ENCODE measurements around the gene NEURL1B.
"Not testable (repeated sequence)": the region's sequence is repeated elsewhere in the genome, so short reads cannot be mapped to it uniquely, and the experiment has no call there.

The NEURL1B gene

DNA sequence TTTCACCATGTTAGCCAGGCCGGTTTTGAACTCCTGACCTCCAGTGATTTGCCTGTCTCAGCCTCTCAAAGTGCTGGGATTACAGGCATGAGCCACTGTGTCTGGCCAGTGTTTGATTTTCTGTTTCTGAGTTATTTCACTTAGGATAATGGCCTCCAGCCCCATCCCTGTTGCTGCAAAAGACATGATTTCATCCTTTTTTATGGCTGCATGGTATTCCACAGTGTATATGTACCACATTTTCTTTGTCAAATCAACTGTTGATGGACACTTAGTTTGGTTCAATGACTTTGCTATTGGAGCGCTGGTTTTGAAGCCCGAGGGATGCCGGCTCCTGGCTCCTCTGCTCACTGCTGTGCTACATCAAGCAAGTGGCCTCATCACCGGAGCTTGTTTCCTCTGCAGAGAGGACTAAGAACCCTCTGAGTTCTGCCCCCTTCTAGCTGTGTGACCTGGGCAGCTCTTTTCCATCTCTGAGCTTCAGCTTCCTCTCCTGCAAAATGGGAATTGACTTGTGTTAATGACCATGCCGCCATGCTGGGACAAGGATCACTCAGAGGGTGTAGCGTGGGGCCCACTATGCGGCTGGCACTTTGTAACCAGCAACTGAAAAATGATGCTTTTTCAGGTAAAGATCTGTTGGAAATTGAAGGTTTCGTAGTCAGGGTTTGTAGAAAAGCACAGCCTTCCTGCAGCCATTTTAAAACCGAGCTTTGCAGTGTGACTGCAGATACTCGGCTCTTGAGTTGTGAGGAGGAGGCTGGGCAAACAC is 4.6 kb upstream of the NEURL1B start:
- DNase-seq, result no peak

- no peak for DNase-seq
Observed at GRCh38 chr5:172637110-172637580, 3.9 kb upstream of the NEURL1B start.

- DNase-seq, result no peak
Observed at GRCh38 chr5:172637740-172638139, 3.3 kb upstream of the NEURL1B start.

DNA sequence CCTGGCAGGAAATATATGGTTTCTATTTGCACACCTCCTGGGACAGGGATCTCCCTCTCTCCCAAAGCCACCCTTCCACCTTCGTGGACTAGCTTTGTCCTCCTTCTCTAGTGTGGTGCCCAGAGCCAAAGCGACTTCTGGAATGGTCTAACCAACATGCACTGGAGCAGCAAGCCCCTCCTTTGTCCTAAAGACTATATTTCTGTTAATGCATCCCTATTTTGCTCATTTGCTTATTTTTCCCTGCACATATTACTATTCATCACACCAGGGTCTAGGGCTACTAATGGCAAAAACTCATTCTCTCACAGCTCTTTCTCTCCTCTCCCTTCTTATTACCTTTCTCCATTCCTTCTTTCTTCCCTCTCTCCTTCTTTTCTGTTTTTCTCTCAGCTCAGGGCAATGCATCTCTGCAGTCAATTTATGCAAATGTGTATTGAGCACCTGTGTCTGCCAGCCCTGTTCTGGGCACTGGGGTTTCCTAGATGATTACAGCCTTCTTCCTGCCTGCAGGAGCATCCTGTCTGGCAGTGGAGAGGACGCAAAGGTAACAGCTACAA is 2.8 kb upstream of the NEURL1B start:
- DNase-seq, result no peak

DNA sequence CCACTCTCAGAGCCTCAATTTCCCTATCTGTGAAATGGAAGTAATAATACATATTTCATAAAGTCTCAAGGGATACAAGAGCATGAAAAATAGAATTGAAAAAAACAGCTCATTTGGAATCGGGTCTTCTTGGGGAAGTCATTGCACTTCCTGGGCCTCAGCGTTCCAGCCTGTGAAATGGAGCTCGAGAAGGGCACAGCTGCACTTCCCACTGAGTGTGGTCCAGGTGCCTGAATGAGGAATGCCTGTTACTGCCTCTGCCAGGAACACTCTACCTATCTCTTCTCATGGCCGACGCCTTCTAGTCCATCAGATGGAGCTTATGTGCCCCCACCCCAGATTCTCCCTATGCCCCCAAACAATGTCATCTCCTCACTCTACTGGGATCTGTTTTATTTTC is 924 bp upstream of the NEURL1B start:
- DNase-seq, result no peak

- DNase-seq, result no peak
Observed at GRCh38 chr5:172641359-172642050, 442 bp downstream of the NEURL1B start.

GRCh38 chr5:172642051-172642409 is 967 bp downstream of the NEURL1B start:
- no peak for DNase-seq

DNA sequence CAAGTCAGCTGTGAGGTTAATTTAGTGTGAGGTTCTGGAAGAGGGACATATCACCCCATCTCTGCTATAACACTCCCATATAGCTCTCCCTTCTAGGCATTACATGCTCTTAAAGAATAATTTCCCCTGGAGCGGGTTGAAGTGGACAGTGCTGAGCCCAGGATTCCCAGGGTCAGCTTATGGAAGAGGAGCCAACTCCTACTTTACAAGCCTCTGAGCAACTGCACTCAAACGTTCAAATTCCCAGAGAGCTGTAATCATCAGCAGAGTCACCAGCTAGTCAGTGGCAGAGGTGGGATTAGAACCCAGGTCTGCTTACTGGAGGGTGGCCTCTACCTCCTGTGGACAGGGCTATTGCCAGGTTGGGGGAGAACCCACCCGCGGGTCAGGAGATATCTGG is 1.4 kb downstream of the NEURL1B start:
- no peak for DNase-seq

GRCh38 chr5:172642926-172643871 is 2.1 kb downstream of the NEURL1B start:
- DNase-seq, result no peak

GRCh38 chr5:172644266-172644665 is 3.2 kb downstream of the NEURL1B start:
- DNase-seq, result no peak

GRCh38 chr5:172644711-172645110 is 3.6 kb downstream of the NEURL1B start:
- DNase-seq, result no peak

DNA sequence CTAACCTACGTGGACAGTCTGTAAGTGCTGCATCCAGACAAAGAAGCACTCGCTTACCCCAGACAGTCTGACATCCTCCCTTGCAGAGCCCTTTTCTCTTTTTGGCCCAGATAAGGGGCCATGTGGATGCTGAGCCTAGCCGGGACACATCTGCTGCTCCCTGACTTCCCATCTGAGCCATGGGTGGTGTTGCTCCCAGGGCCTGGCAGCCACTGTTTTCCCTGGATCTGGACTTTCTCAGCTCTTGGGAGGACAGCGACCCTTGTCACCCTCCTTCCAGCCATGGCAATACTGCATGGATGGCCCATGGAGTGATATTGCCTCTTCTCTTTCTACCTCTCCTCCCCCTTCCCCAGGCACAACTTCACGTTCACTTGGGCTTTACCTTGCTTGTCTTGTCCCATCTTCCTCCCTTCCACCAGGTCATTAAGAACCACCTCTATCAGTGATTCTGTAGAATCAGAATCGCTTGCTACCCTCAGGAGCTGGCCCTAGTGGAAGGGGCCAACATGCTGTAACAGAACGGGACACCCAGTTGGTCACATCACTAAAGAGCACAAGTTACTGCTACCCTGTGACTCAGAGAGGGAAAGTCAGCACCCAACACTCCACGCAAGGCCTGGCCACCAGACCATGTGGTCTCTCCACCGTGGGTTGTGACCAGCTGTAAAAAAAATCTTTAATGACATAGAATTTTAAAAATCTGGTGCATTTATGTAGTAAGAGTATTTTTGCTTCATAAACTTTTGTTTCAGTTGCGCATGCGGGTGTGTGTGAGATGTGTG is 4.4 kb downstream of the NEURL1B start:
- no peak for DNase-seq

GRCh38 chr5:172646716-172647285 is 5.7 kb downstream of the NEURL1B start:
- DNase-seq, result no peak

- no peak for DNase-seq
Observed at GRCh38 chr5:172647352-172648012, 6.4 kb downstream of the NEURL1B start.

DNA sequence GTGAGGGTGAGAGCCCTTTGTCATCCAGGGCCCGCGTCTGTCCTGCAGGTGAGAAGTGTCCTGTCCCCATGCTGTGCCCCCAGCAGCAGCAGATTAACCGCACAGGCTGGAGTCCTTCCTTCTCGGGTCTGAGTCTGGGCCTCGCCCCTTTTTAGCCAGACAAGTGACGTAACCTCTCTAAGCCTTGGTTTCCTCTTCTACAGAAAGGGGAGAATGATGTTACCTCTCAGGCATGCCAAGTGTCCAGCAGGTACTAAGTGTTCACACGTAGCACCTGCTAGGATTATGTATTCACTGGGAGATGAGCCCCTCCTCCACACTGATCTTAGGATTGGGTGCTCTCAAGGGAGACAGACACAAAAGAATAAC is 6.9 kb downstream of the NEURL1B start:
- DNase-seq, result no peak

- no peak for DNase-seq
Observed at GRCh38 chr5:172648755-172649154, 7.7 kb downstream of the NEURL1B start.

DNA sequence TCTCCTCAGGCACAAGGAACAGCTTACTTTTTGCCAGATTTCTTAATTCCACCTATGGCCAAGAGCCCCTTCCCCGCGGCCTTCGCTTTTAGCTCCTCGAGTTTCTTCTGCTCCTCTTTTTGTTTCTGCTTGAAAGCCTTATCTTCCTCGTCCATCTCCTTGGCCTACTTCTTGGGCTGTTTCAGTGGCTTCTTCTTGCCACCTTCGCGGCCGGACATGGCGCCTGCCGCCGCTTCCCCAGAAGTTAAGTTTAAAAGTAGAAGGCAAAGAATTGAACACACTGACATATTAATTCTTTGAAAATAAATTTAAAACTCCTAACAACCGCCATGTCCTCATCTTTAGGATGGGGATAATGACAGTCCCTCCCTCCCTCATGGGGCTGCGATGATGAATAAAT is 15.4 kb downstream of the NEURL1B start:
- DNase-seq, result not testable (repeated sequence)

DNA sequence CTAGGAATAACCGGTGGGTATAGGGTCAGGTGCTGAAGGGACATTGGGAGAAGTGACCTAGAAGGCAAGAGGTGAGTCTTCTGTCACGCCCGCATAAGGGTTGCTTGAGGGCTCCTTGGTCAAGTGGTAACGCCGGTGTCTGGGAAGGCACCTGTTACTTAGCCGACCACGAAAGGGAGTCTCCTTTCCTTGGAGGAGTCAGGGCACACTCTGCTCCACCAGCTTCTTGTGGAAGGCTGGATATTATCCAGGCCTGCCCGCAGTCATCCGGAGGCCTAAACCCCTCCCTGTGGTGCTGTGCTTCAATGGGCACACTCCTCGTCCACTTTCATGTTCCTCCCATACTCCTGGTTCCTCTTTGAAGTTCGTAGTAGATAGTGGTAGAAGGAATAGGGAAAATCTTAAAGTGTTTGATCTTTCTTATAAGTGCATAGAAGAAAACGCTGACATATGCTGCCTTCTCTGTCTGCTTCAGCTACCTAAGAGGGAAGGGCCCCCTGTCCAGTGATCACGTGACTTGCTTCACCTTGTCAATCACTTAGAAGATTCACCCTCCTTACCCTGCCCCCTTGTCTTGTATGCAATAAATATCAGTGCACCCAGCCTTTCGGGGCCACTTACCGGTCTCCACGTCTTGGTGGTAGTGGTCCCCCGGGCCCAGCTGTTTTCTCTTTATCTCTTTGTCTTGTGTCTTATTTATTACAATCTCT is 16.6 kb downstream of the NEURL1B start:
- not testable (repeated sequence) for DNase-seq

- DNase-seq, result no peak
Observed at GRCh38 chr5:172658391-172658790, 17.3 kb downstream of the NEURL1B start.

DNA sequence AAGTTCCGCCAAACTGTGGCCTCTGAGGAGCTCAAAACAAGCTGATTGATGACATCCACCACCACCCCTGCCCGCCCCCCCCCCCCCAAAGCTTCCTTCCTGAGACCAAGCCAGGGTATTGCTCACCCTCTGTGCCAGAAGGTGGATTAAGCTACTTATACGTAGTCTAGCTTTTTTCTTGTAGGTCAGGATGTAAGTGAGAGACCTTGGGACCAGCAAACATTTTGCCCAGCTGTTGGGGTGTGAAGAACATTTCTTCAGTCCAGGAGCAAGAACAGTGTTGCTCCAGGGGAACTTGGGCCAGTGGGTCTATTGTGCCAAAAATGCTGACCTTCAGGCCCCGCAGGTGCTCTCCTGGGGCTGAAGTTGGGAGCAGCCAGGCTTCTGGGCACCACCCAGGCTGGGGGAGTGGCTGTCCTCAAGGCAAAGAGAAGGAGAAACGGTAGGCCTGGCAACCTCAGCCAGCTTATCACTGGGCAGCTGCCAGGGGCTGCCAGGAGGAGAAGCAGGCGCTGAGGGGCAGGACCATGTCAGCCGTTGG is 18.0 kb downstream of the NEURL1B start:
- no peak for DNase-seq
